PC-3 (cell line): ENCODE measurements around the gene AMMECR1. TPM values are rescaled to one million over a fixed set of nuclear protein-coding genes. Genes with fewer than 3 reads are reported as not detected.

Experiments used
- ATAC-seq: fragments of 200-7000 bp; cut with Tn5 transposase; 2 replicates; pipeline ENCODE4 v1.9.1; 2020; ENCODE audit warnings: mild to moderate bottlenecking, moderate library complexity
- BruUV-seq: library from RNA; stranded (reverse); fragments of 400-500 nt; replicated peaks from 2 replicates; lab custom pipeline; 2021; lab: Mats Ljungman, UMichigan
- CTCF ChIA-PET: fragments of 300-600 bp; sonication (Branson Sonifier 250); formaldehyde crosslinking; loops from one replicate; lab custom pipeline; 2022; ENCODE audit warnings: antibody characterized with exemption; lab: Charles Lee
- POLR2A ChIA-PET: fragments of 300-600 bp; sonication (Branson Sonifier 250); formaldehyde crosslinking; loops from one replicate; lab custom pipeline; 2022; ENCODE audit warnings: antibody characterized with exemption; ENCODE audit not compliant: unreplicated experiment; lab: Charles Lee
- DNase-seq: peaks from one replicate; pipeline ENCODE4 v3.0.0-alpha.2; 2015
- H2AFZ ChIP-seq: fragments of 300-600 bp; sonication (generic); 2 replicates; pipeline ENCODE4 v1.6.0; 2016; ENCODE audit warnings: antibody characterized with exemption, low read length
- H3F3A ChIP-seq: fragments of 300-600 bp; sonication (generic); one replicate; pipeline ENCODE4 v1.6.0; 2017; ENCODE audit warnings: antibody characterized with exemption, low read length, control low read depth, mild to moderate bottlenecking; ENCODE audit not compliant: unreplicated experiment
- H3K27ac ChIP-seq: fragments of 300-600 bp; sonication (generic); 2 replicates; pipeline ENCODE4 v1.5.1; 2016; ENCODE audit warnings: mild to moderate bottlenecking, low read length
- H3K27me3 ChIP-seq: fragments of 300-600 bp; sonication (generic); 2 replicates; pipeline ENCODE4 v1.6.1; 2016; ENCODE audit warnings: low read length, mixed read lengths
- H3K36me3 ChIP-seq: fragments of 300-600 bp; sonication (generic); 2 replicates; pipeline ENCODE4 v1.6.1; 2016; ENCODE audit warnings: low read depth, mixed run types, low read length, mixed read lengths
- H3K4me1 ChIP-seq: fragments of 300-600 bp; sonication (generic); 2 replicates; pipeline ENCODE4 v1.5.1; 2016; ENCODE audit warnings: low read length; ENCODE audit not compliant: insufficient read depth
- H3K4me2 ChIP-seq: fragments of 300-600 bp; sonication (generic); 2 replicates; pipeline ENCODE4 v1.6.0; 2016; ENCODE audit warnings: low read length
- H3K4me3 ChIP-seq: fragments of 300-600 bp; sonication (generic); 2 replicates; pipeline ENCODE4 v1.5.1; 2016; ENCODE audit warnings: mild to moderate bottlenecking, low read length, mixed read lengths
- H3K79me2 ChIP-seq: fragments of 300-600 bp; sonication (generic); 2 replicates; pipeline ENCODE4 v1.6.1; 2017; ENCODE audit warnings: low read length, mixed read lengths
- H3K9ac ChIP-seq: fragments of 300-600 bp; sonication (generic); 2 replicates; pipeline ENCODE4 v1.6.0; 2016; ENCODE audit warnings: mild to moderate bottlenecking, low read length
- H3K9me2 ChIP-seq: fragments of 300-600 bp; sonication (generic); replicated peaks from 2 replicates; pipeline ENCODE4 v1.6.1; 2016; ENCODE audit warnings: mixed run types, low read length, mixed read lengths
- H3K9me3 ChIP-seq: fragments of 300-600 bp; sonication (generic); 2 replicates; pipeline ENCODE4 v1.6.1; 2016; ENCODE audit warnings: low read length, mixed read lengths
- H4K20me1 ChIP-seq: fragments of 300-600 bp; sonication (generic); 2 replicates; pipeline ENCODE4 v1.6.1; 2016; ENCODE audit warnings: low read length, mixed read lengths
- CTCF ChIP-seq: fragments of 300-600 bp; sonication (generic); conservative IDR thresholded peaks from 2 replicates; pipeline ENCODE4 v1.5.1; 2017; ENCODE audit warnings: antibody characterized with exemption, low read depth, mild to moderate bottlenecking, low read length
- EZH2 ChIP-seq: fragments of 300-600 bp; sonication (generic); IDR thresholded peaks from one replicate; pipeline ENCODE4 v1.6.1; 2017; ENCODE audit warnings: antibody characterized with exemption, mild to moderate bottlenecking, low read length; ENCODE audit not compliant: unreplicated experiment
- EZH2phosphoT487 ChIP-seq: fragments of 300-600 bp; sonication (generic); IDR thresholded peaks from 2 replicates; pipeline ENCODE4 v1.6.1; 2018; ENCODE audit warnings: mild to moderate bottlenecking, antibody characterized with exemption, low read length, borderline replicate concordance
- intact Hi-C: fragments of 100-400 bp; cut with micrococcal nuclease; formaldehyde crosslinking; loops from 2 replicates; pipeline ENCODE4 v1.9.0; 2023
- total RNA-seq: library from RNA; depleted of rRNA; stranded (reverse); fragments of >200 nt; gene quantifications from 2 replicates; pipeline ENCODE4 v1.2.3, GENCODE V29; 2014

AMMECR1 gene
- total RNA-seq, 1 experiment from 2014 or later: 14.2 TPM

GRCh38 chrX:110326712-110327111, 8.8 kb upstream of the AMMECR1 start:
- BruUV-seq: no TSS peak
- Histone ChIP-seq H3K9ac (no peak overlapping the region), H3K4me3 (no peak overlapping the region), H3K27ac (no peak overlapping the region), H3F3A (no peaks in the 10 kb centered on the region), H2AFZ (no peak overlapping the region), H3K9me3 (no peaks in the 10 kb centered on the region), H3K9me2 (no peaks in the 10 kb centered on the region), H3K27me3 (no peaks in the 10 kb centered on the region), H3K79me2 (no peaks in the 10 kb centered on the region), H4K20me1 (no peaks in the 10 kb centered on the region), H3K4me2 (no peak overlapping the region), H3K36me3 (no peaks in the 10 kb centered on the region), H3K4me1 (peaks cover 18% of the 10 kb centered on the region)
- ChIA-PET CTCF (no interaction called here), POLR2A (no interaction called here)
- intact Hi-C loops: no loop called here
- ATAC-seq (no peak), DNase-seq (no peak)
- no peak for TF ChIP-seq EZH2
- no peak for TF ChIP-seq EZH2phosphoT487
- no peak for TF ChIP-seq CTCF

- peak overlapping the region; percentile 43; the same call in 1 of the 2 replicates for H2AFZ ChIP-seq
- H4K20me1 ChIP-seq: no peaks in the 10 kb centered on the region
- H3K4me1 ChIP-seq: peaks cover 26% of the 10 kb centered on the region
- H3K79me2 ChIP-seq: peaks cover 3% of the 10 kb centered on the region
- POLR2A ChIA-PET: interaction anchor here (0.5 kb wide), 1 partner anchor 92 kb away, joined by 3 read pairs; no protein-coding TSS in a partner anchor
- no peaks in the 10 kb centered on the region for H3K27me3 ChIP-seq
- H3K4me2 ChIP-seq: peak overlapping the region; percentile 59
- no peaks in the 10 kb centered on the region for H3K36me3 ChIP-seq
- CTCF ChIA-PET: interaction anchor here (0.6 kb wide), 1 partner anchor 67 kb away, joined by 3 read pairs; no protein-coding TSS in a partner anchor
- H3K9ac ChIP-seq: no peak overlapping the region
- TF ChIP-seq EZH2: no peak
- TF ChIP-seq CTCF: no peak
- TF ChIP-seq EZH2phosphoT487: no peak
- BruUV-seq: no TSS peak
- ATAC-seq: peak; percentile 53
- H3K4me3 ChIP-seq: no peak overlapping the region
- intact Hi-C loops: loop anchor here (2.0 kb wide), 2 partner anchors 18 to 86 kb away; no protein-coding TSS in a partner anchor
- H3K9me2 ChIP-seq: no peaks in the 10 kb centered on the region
- no peaks in the 10 kb centered on the region for H3K9me3 ChIP-seq
- DNase-seq: peak; percentile 51
- no peaks in the 10 kb centered on the region for H3F3A ChIP-seq
- no peak overlapping the region for H3K27ac ChIP-seq
Observed at GRCh38 chrX:110322603-110323002, 4.7 kb upstream of the AMMECR1 start.

GRCh38 chrX:110321670-110322069, 3.8 kb upstream of the AMMECR1 start:
- H3K4me1 ChIP-seq: peaks cover 26% of the 10 kb centered on the region
- intact Hi-C loops: loop anchor here (2.0 kb wide), 2 partner anchors 19 to 87 kb away; no protein-coding TSS in a partner anchor
- no peaks in the 10 kb centered on the region for H3K9me2 ChIP-seq
- no peak for TF ChIP-seq EZH2phosphoT487
- TF ChIP-seq CTCF: no peak
- no peak for TF ChIP-seq EZH2
- peaks cover 12% of the 10 kb centered on the region for H3K79me2 ChIP-seq
- no peaks in the 10 kb centered on the region for H3K27me3 ChIP-seq
- H2AFZ ChIP-seq: no peak overlapping the region
- no peaks in the 10 kb centered on the region for H3F3A ChIP-seq
- ChIA-PET CTCF (no interaction called here), POLR2A (no interaction called here)
- ATAC-seq: no peak
- H3K36me3 ChIP-seq: no peaks in the 10 kb centered on the region
- BruUV-seq: no TSS peak
- no peak overlapping the region for H3K4me2 ChIP-seq
- H3K27ac ChIP-seq: no peak overlapping the region
- H3K9ac ChIP-seq: no peak overlapping the region
- H3K4me3 ChIP-seq: no peak overlapping the region
- H3K9me3 ChIP-seq: no peaks in the 10 kb centered on the region
- no peaks in the 10 kb centered on the region for H4K20me1 ChIP-seq
- DNase-seq: no peak
